HepG2 (cell line): ENCODE results near the gene PSMD1. TPM values are rescaled to one million over a fixed set of nuclear protein-coding genes. Genes with fewer than 3 reads are reported as not detected.

Experiments used
- ATAC-seq: fragments of 200-7000 bp; cut with Tn5 transposase; 3 replicates; pipeline ENCODE4 v1.9.1; 2020; ENCODE audit warnings: mild to moderate bottlenecking, moderate library complexity
- BruUV-seq: library from RNA; stranded (reverse); fragments of 400-500 nt; replicated peaks from 2 replicates; lab custom pipeline; 2021; lab: Mats Ljungman, UMichigan
- CTCF ChIA-PET: fragments of 300-600 bp; formaldehyde crosslinking; extraction: SDS; loops from one replicate; lab custom pipeline; 2021; ENCODE audit warnings: low total read pairs, inconsistent platforms, low intra/inter-chr PET ratio; lab: Yijun Ruan, JAX
- POLR2A ChIA-PET: fragments of 350-600 bp; sonication (Branson Sonifier 250); formaldehyde crosslinking; loops from one replicate; lab custom pipeline; 2020; ENCODE audit warnings: antibody characterized with exemption, inconsistent platforms; lab: Yijun Ruan, JAX
- DNase-seq: peaks from one replicate; pipeline ENCODE4 v3.0.0-alpha.2; 2015; ENCODE audit warnings: low spot score
- FAIRE-seq: peaks from 3 replicates; lab custom pipeline; 2011; peaks lifted over from hg19 to GRCh38; lab: Jason Lieb, UNC
- H2AFZ ChIP-seq: one replicate; pipeline ENCODE4 v1.6.1; 2011; ENCODE audit warnings: low read length, inconsistent platforms
- H3K27ac ChIP-seq: fragments of 300-600 bp; 3 replicates; pipeline ENCODE4 v1.8.0; 2011; ENCODE audit warnings: mixed run types, mild to moderate bottlenecking, mixed read lengths, low read length, inconsistent platforms; ENCODE audit not compliant: insufficient read depth; ENCODE audit errors: extremely low read length
- H3K27me3 ChIP-seq, 2 experiments: fragments of 200-600 bp in 1 of 2; 2 replicates in 1 of 2; 3 replicates in 1 of 2; pipeline versions ENCODE4 v1.6.0 to v1.8.0; 2011; ENCODE audit warnings: low read length in 2 of 2, mild to moderate bottlenecking in 2 of 2, moderate library complexity in 2 of 2, inconsistent platforms in 1 of 2; ENCODE audit not compliant: insufficient read depth in 2 of 2, control insufficient read depth in 1 of 2
- H3K36me3 ChIP-seq, 2 experiments: fragments of 200-600 bp in 1 of 2; replicated peaks in 1 of 2; 2 replicates in 1 of 2; 3 replicates in 1 of 2; pipeline versions ENCODE4 v1.5.1 to v1.8.0; 2011; ENCODE audit warnings: low read length in 2 of 2, inconsistent platforms in 1 of 2; ENCODE audit not compliant: insufficient read depth in 2 of 2, control insufficient read depth in 1 of 2
- H3K4me1 ChIP-seq: 2 replicates; pipeline ENCODE4 v1.5.1; 2012; ENCODE audit warnings: low read length, inconsistent platforms; ENCODE audit not compliant: insufficient read depth
- H3K4me2 ChIP-seq: 2 replicates; pipeline ENCODE4 v1.6.0; 2011; ENCODE audit warnings: low read depth, low read length, inconsistent platforms
- H3K4me3 ChIP-seq, 3 experiments: fragments of 200-600 bp in 1 of 3; sonication (generic), shearing (Covaris generic) in 1 of 3; replicated peaks in 1 of 3; 2 replicates each; pipeline ENCODE4 v1.5.1; 2011 to 2016; ENCODE audit warnings: low read length in 3 of 3, inconsistent platforms in 2 of 3, low read depth in 2 of 3, mild to moderate bottlenecking in 2 of 3, control low read depth in 1 of 3, mixed read lengths in 1 of 3; ENCODE audit not compliant: insufficient read depth in 1 of 3
- H3K79me2 ChIP-seq: one replicate; pipeline ENCODE4 v1.6.1; 2011; ENCODE audit warnings: low read length, inconsistent platforms; ENCODE audit not compliant: insufficient read depth
- H3K9ac ChIP-seq: 2 replicates; pipeline ENCODE4 v1.6.0; 2011; ENCODE audit warnings: mild to moderate bottlenecking, low read depth, low read length, inconsistent platforms; ENCODE audit not compliant: insufficient read depth
- H3K9me3 ChIP-seq: 2 replicates; pipeline ENCODE4 v1.5.1; 2012; ENCODE audit warnings: mild to moderate bottlenecking, low read length
- H4K20me1 ChIP-seq: 2 replicates; pipeline ENCODE4 v1.6.0; 2011; ENCODE audit warnings: inconsistent platforms, mild to moderate bottlenecking, low read length, moderate library complexity; ENCODE audit not compliant: insufficient read depth
- THAP9 ChIP-seq: sonication (generic); formaldehyde crosslinking; IDR thresholded peaks from 2 replicates; pipeline ENCODE4; 2020; ENCODE audit warnings: missing genetic modification reagents, mild to moderate bottlenecking, borderline replicate concordance
- ZFP36L2 ChIP-seq: sonication (generic); formaldehyde crosslinking; IDR thresholded peaks from 2 replicates; pipeline ENCODE4 v1.4.0; 2020; ENCODE audit warnings: missing genetic modification reagents
- ZNF326 ChIP-seq: sonication (generic); formaldehyde crosslinking; IDR thresholded peaks from 2 replicates; pipeline ENCODE4 v1.4.0; 2020; ENCODE audit warnings: missing genetic modification reagents, borderline replicate concordance
- ZNF512B ChIP-seq: sonication (generic); formaldehyde crosslinking; IDR thresholded peaks from 2 replicates; pipeline ENCODE4 v1.5.1; 2020; ENCODE audit warnings: missing genetic modification reagents, mild to moderate bottlenecking, borderline replicate concordance
- ZNF704 ChIP-seq: sonication (generic); formaldehyde crosslinking; IDR thresholded peaks from 2 replicates; pipeline ENCODE4 v1.8.1; 2023; ENCODE audit warnings: mild to moderate bottlenecking, inconsistent platforms, moderate library complexity, missing genetic modification reagents, borderline replicate concordance
- ZXDC ChIP-seq: sonication (generic); formaldehyde crosslinking; IDR thresholded peaks from 2 replicates; pipeline ENCODE4 v1.5.0; 2020; ENCODE audit warnings: mild to moderate bottlenecking, missing genetic modification reagents
- WGBS: methylation state at CpG from one replicate; pipeline ENCODE4 v1.1.6; 2017; ENCODE audit warnings: low lambda C conversion rate; 5-methylcytosine and 5-hydroxymethylcytosine counted together
- in situ Hi-C: cut with HindIII; loops from 2 replicates; pipeline ENCODE4 v1.10.0; 2017; ENCODE audit warnings: low pct_unique_long_range_greater_than_20kb; ENCODE audit not compliant: extremely low pct_ligation_motif_present
- intact Hi-C: fragments of 100-400 bp; cut with micrococcal nuclease; formaldehyde crosslinking; loops from one replicate; pipeline ENCODE4 v1.10.0; 2022; ENCODE audit not compliant: unreplicated experiment
- polyA plus RNA-seq, 8 experiments: library from polyadenylated mRNA; depleted of rRNA in 3 of 8; stranded (reverse) in 7 of 8; unstranded in 1 of 8; fragments of >200 nt; fragmentation: Illumina TruSeq in 4 of 8; extraction: Trizol in 4 of 8; gene quantifications; 2 replicates each; pipeline versions ENCODE4 v1.2.1 to v1.2.3, GENCODE V29; 2011 to 2016; ENCODE audit warnings: low read depth in 4 of 8, missing spikeins in 1 of 8, mixed read lengths in 1 of 8; ENCODE audit not compliant: insufficient read depth in 1 of 8
- total RNA-seq, 5 experiments: library from RNA; depleted of rRNA; stranded (reverse); fragments of >200 nt; fragmentation: Illumina TruSeq; extraction: Trizol; gene quantifications; 2 replicates each; pipeline ENCODE4 v1.2.3, GENCODE V29; 2016; ENCODE audit warnings: low read depth in 1 of 5

Gene PSMD1
- total and polyA plus RNA-seq, 2 of the 13 experiments (the other 11 are each of a cell fraction or from before 2014, with no cell fraction given), result 136 to 191 TPM

GRCh38 chr2:231163011-231163410 is 106.3 kb downstream of the PSMD1 start:
- intact Hi-C loops (no loop called here), in situ Hi-C loops (no loop called here)
- ChIA-PET POLR2A (no interaction called here), CTCF (no interaction called here)
- Histone ChIP-seq H3K27me3 (no peaks in the 10 kb centered on the region), H3K79me2 (no peaks in the 10 kb centered on the region), H3K27ac (no peak overlapping the region), H3K4me3 (no peak overlapping the region), H3K36me3 (peaks cover 15 to 84% of the 10 kb centered on the region in 2 experiments), H2AFZ (no peak overlapping the region), H4K20me1 (no peaks in the 10 kb centered on the region), H3K9me3 (no peaks in the 10 kb centered on the region), H3K9ac (no peak overlapping the region), H3K4me1 (no peaks in the 10 kb centered on the region), H3K4me2 (no peak overlapping the region)
- no TSS peak for BruUV-seq
- TF ChIP-seq ZNF512B, result no peak
- TF ChIP-seq ZNF326 (CRISPR knock-in tag), result no peak
- no peak for TF ChIP-seq ZNF704 (CRISPR knock-in tag)
- no peak for TF ChIP-seq ZFP36L2 (CRISPR knock-in tag)
- TF ChIP-seq ZXDC (CRISPR knock-in tag), result no peak
- TF ChIP-seq THAP9 (CRISPR knock-in tag), result no peak
- no peak for DNase-seq
- ATAC-seq, result no peak
- WGBS, result over 99% methylated on average over 3 of the region's 3 CpGs
- no peak for FAIRE-seq
